A549 treated with AZD9567 at 1 μM for 4 hours (cell line): Measurements from ENCODE around the gene FKBP11. TPM values are rescaled to one million over a fixed set of nuclear protein-coding genes. Genes with fewer than 3 reads are reported as not detected.

Experiments
- total RNA-seq: library from RNA; stranded (reverse); fragments of 200-300 nt; extraction: Qiagen RNA extraction; gene quantifications from 5 replicates; pipeline ENCODE4 v1.2.3, GENCODE V29; 2022; ENCODE audit not compliant: insufficient read depth

Gene FKBP11
- 17.8 to 59.9 TPM (median 58.1 TPM) in 5 replicates for total RNA-seq

GRCh38 chr12:48925304-48926011, at the start of gene FKBP11:
FKBP11 (minus strand) TSS chr12:48925492; CDS start chr12:48925428, 64 bp downstream.

GRCh38 chr12:48957141-48958048, 32.1 kb upstream of the FKBP11 start, which contains the start of gene ARF3:
ARF3 (minus strand) TSS chr12:48957487; CDS start chr12:48941095, 16,392 bp downstream.

Other genes starting within 250 kb of the FKBP11 start
- 39.7 to 59.9 TPM (median 43.5 TPM) in 5 replicates for gene KANSL2, start 243.3 kb downstream of the FKBP11 start, total RNA-seq
- gene CCNT1, start 208.8 kb downstream of the FKBP11 start, total RNA-seq: 13.4 to 19.8 TPM (median 14.8 TPM) in 5 replicates
- gene ADCY6, start 136.4 kb downstream of the FKBP11 start, total RNA-seq: 9.3 to 14.2 TPM (median 13.1 TPM) in 5 replicates
- 26.4 to 42.8 TPM (median 34.8 TPM) in 5 replicates for gene CACNB3, start 107.0 kb downstream of the FKBP11 start, total RNA-seq
- 64.6 to 82.2 TPM (median 77.2 TPM) in 5 replicates for gene DDX23, start 73.3 kb downstream of the FKBP11 start, total RNA-seq
- gene RND1, start 59.6 kb downstream of the FKBP11 start, total RNA-seq: 5.2 to 9.6 TPM (median 5.9 TPM) in 5 replicates
- gene ARF3, start 32.0 kb upstream of the FKBP11 start, total RNA-seq: 139 to 159 TPM (median 150 TPM) in 5 replicates
- gene WNT10B, start 46.2 kb upstream of the FKBP11 start, total RNA-seq: 1.7 to 3.0 TPM (median 1.9 TPM) in 5 replicates
- 0.07 to 0.10 TPM in 2 of 5 replicates, not detected in the others for gene WNT1, start 52.8 kb upstream of the FKBP11 start, total RNA-seq
- 0.70 to 0.85 TPM (median 0.78 TPM) in 5 replicates for gene DDN, start 73.9 kb upstream of the FKBP11 start, total RNA-seq
- 42.4 to 54.4 TPM (median 43.6 TPM) in 5 replicates for gene PRKAG1, start 93.3 kb upstream of the FKBP11 start, total RNA-seq
- 31.9 to 37.6 TPM (median 34.3 TPM) in 5 replicates for gene KMT2D, start 135.3 kb upstream of the FKBP11 start, total RNA-seq
- gene RHEBL1, start 144.5 kb upstream of the FKBP11 start, total RNA-seq: 2.1 to 7.2 TPM (median 5.3 TPM) in 5 replicates
- 0.06 TPM in 1 of 5 replicates, not detected in the others for gene DHH, start 169.3 kb upstream of the FKBP11 start, total RNA-seq
- gene LMBR1L, start 185.4 kb upstream of the FKBP11 start, total RNA-seq: 11.5 to 19.4 TPM (median 17.1 TPM) in 5 replicates
- 2,309 to 2,621 TPM (median 2,411 TPM) in 5 replicates for gene TUBA1B, start 205.9 kb upstream of the FKBP11 start, total RNA-seq